GM21576 (cell line): ENCODE measurements around the gene GAN.

Source experiments
- ATAC-seq: cut with Tn5 transposase; IDR thresholded peaks from one replicate; pipeline ENCODE4 v1.9.1; 2021; ENCODE audit warnings: mild to moderate bottlenecking, moderate library complexity; ENCODE audit not compliant: unreplicated experiment

GAN gene

DNA sequence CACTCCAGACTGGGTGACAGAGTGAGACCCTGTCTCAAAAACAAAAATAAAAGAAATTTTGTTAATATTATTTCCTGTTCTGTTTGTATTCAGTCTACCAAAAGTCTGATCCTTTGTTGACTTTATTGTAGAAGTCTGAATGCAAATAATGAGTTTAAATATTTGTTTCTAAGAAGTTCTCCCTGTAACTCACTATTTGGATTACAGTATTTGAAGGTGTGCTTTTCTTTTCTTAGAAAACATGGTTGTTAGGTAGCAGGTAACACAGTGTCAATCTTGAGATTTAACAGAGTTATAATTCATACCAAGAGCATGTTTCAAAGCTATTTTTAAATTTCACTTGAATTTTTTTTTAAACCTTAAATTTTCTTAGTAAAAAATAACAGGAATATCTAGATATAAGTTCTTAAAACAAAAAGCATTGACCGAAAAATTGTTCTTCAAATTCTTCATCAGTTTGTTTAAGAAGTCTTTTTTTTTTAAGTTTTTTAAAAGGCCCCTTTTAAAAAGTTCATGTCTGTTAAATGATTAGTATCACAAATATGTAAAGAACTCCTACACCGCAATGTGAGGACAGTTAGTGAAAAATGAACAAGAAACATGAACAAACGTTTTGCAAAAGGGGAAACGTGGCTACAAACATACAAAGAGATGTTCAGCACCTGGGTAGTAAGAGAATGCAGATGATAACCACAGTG, 35.0 kb downstream of the GAN start:
- ATAC-seq = no peak

DNA sequence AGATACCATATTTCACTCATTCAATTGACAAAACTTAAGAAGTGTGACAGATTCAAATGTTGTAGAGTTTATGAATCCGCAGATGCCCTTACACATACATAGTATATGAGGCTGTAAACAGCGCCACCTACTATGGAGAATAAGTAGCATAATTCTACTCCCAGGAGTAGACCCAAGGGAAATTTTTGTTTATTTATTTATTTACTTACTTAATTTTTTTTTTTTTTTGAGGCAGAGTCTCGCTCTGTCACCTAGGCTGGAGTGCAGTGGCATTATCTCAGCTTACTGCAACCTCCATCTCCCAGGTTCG, 35.5 kb downstream of the GAN start:
- ATAC-seq = no peak

DNA sequence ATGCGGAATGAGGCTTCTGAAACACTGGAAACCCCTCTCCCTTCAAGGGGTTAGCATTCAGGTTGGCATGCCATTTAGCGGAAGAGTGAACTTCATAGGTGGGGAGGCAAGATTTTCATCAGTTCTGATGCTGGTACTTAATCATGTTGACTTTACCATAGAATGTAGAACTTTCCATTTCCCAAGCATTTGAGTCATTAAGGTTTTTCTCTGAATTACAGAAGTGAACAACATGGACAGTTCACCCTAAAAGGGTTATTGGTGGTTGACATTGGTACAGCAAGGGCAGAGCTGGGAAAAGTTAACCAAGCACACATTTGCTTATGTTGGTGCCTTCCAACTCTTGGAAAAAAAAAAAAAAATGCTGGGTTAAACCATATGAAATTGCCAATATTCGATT, 39.1 kb downstream of the GAN start:
- ATAC-seq = no peak

DNA sequence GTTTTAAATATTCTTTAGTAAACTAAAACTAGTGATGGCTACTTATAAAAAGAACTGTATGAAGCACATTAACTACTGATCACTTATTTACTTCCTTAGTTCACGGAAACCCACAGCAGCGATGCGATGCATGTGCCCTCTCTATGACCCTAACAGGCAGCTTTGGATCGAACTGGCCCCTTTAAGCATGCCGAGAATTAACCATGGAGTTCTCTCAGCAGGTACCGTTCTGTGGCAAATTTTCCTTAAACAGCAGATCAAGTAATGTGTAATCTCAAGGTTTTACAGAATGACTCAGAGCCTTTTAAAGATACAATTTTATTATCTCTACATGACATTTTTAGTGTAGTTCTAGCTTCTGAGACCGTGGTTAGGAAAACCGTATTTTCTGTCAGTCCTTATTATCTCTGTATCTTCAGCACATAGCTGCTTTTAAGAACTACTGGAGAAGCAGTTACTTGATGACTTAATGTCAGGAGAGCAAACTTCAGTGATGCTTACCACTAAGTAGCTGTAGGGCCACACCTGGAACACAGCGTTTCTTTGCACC, 43.0 kb downstream of the GAN start:
- no peak for ATAC-seq

DNA sequence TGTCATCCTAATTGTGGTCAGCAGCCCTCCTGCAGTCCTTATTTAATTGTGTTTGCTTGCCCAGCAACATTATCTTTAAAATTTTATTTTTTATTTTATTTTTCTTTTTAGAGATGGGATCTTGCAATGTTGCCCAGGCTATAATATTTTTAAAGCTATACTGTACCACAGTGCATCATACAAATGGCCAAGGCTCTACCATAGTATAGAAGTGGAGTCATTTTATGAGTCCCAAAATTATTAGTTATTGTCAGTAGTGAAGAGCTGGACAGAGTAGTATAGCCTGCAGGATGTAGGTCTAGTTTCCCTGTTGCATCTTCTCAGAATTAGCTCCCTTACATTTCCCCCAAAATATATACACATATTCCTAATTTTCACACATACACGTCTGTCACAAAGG, 44.1 kb downstream of the GAN start:
- ATAC-seq = no peak

DNA sequence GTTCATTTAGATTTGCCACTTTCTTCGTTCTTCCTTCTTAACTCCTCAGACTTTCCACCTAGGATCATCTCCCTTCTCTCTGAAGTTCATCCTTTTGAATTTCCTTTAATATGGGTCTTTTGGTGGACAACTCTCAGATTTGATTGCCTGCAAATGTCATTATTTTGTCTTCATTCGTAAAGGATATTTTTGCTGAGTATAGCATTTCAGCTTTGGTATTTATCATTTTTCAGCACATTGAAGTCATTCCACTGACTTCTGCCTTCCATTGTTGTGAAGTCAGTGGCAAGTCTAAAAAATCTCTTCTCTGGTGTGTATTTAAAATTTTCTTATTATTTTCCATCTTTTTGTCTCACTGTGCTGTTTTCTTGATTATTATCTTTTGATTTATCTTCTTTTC, 45.4 kb downstream of the GAN start:
- ATAC-seq = no peak

DNA sequence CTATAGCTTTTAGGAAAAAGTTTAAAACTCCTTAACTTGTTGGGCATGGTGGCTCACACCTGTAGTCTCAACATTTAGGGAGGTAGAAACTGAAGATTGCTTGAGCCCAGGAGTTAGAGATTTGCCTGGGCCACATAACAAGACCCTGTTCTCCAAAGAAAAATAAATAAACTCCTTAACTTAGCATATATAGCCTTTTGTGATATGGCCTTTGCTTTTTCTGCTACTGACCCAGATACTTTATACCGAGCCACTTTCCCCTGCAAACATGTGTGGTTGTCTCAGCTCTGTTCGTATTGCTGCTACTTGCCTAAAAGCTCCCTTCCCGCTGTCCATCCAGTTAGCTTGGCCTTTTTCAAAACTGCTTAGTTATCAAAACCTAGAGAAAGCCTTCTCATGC, 51.0 kb downstream of the GAN start:
- no peak for ATAC-seq

DNA sequence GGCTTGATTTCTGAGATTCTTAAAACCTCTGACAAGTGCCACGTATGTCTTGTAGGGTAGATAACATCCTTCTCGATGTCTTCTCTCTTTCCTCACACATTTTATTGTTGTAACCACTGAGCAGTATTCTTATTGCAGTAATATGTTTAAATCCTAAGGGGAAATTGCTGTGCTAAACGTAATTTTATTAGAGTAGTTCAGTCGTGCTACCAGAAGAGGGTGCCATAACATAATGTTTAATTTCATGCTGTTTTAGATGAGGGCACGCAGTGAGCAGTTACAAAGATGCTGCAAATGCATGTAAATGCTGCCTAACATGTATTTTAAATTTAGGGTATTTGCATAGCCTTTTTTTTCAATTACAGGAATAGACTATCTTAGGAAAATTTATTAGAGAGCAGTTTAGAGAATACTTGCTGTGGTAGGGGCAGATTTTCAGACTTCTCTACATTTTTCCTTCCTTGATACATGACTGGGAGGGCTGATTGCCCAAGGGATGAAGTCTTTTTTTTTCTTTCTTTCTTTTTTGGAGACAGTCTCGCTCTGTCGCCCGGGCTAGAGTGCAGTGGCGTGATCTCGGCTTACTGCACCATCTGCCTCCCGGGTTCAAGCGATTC, 51.7 kb downstream of the GAN start:
- no peak for ATAC-seq

DNA sequence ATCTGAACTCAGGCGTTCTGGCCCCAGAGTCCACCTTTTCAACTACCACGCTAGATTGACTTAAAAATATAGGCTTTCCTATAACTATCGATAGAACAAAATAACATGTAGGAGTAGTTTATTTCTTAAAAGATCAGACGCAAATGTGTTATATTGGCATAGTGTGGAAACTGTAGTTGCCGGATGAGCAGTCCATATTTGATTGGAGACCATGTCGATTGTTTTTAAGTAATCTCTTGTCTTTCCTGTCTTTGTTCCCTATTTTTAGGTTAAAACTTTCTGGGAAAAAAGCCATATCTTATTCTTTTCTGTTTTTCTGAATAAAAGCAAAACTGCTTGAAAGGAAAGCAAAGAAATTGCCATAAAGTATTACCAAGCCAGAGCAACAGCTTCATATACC, 53.1 kb downstream of the GAN start:
- no peak for ATAC-seq

DNA sequence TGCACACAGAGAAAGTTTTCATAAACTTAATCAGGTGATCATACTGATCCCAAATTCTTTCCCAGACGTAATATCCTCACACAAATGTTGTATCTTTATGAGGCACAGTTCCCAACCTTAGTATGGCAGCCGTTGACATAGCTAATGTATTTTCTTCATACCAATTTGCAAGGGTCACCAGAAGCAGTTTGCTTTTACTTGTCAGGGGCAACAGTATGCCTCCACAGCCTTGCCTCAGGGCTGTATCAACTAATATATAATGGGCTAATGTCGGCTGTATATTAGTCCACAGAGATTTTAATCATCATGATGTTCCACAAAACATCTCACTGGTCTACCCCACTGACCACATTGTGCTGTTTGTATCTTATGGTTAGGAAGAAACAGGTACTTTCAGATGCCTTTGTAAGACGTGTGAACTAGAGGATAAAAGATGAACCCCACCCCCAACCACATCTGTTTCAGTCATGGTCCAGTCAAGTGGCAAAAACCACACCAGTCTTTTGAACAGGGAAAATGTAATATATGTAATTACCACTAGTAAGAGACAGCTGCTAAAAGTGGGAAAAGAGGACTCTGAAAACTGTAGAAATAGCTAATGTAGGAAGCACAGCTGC, 55.2 kb downstream of the GAN start:
- no peak for ATAC-seq

DNA sequence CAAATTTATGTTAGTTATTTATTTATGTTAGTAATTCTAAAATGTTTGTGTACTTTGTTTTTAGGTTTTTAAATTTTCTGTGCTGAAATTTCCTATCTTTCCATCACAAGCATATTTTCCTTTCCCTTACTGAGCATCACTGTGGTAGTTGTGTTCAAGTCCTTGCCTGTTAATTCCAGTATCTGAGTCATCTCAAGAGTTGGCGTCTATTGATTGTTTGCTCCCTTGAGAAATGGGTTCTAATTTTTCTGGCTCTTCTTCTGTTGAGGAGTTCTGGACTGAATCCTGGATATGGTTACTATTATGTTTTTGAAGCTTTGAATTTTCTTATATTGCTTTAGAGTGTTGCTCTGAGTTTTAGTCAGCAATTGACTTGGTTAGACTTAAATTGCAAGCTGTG, 56.3 kb downstream of the GAN start:
- no peak for ATAC-seq

DNA sequence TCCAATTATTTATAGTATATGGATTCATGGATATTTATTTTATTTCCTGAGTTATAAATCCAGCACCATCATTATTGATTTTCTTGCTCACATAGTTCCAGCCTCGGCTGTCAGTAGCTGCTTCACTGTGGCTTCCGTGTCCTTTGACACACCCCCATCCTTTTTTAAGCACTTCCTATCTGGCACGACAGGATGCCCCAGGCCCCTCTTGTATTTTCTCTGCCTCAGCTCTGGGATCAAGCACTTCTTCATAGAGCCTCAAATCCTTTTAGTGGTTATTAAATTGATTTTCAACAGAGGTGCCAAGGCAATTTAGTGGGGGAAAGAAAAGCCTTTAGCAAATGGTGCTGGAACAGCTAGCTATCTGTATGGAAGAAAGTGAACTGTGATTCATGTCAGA, 59.8 kb downstream of the GAN start:
- ATAC-seq = no peak

DNA sequence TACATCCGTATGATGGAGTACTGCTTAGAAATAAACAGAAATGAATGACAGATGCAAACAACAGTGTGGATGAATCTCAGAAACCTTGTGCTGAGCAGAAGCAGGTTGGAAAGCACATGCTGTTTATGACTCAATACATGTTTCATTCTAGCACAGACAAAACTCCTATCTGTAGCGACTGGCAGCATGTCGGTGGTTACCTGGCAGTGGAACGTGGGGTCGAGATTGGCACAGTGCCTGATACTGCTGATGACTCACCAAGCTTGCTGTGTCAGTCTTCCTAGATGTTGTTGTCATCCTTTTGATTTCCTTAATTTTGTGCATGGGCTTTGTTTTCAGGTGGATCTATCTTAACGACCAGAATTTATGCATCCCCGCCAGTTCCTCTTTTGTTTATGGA, 62.1 kb downstream of the GAN start:
- no peak for ATAC-seq

DNA sequence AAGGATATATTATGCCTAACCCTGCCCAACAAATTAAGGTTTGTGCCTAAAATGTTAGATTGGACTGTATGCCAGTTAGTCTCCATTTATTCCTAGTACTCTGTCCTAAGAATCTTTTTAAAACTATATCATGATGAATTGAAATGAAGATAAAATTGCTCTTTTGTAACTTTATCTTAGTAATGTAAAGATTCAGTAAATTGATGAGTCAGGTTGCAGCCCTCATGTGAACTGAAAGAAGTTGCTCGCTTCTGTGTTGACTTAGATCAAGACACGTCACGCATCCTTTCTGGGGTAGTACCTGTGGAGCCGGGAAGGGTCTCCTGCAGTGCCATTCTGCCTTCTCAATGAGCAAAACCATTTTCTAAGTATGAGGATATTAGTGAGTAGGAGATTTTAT, 63.3 kb downstream of the GAN start:
- no peak for ATAC-seq

DNA sequence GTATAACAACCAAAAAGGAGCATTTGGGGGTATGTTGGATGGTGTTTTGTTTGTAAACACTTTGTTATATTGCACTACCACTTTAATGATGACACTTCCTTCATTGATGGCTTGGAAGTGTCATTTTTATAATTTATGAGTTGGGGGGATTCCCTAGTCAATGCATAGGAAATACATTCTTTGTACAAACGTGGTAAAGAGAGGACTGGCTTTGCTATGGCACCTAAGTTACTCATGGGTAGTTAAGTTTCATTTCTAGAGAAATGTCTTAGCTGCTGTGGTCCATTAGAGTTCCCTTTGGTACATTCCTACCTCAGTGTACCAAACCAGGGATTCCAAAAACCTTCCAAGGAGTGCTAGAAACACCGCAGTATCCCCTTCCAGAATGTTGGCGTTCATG, 66.2 kb downstream of the GAN start:
- no peak for ATAC-seq

DNA sequence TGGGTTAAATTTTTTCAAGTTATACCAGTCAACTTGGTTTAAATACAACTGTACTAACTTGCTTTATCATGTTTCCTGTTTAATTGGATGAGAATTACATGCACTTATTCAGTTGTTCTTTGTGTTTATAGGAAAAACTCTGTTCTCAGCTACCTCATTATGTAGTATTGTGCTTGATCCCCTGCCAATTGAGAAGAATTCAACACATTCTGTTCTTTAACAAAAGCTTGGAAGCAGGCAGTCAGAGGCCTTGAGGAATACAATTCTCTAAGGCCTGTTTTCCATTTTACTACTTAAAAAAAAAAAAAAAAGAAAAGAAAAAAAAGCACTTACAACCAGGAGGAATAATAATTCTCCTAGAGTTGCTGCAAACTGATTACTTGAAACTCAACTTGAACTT, 69.2 kb downstream of the GAN start:
- ATAC-seq = no peak

DNA sequence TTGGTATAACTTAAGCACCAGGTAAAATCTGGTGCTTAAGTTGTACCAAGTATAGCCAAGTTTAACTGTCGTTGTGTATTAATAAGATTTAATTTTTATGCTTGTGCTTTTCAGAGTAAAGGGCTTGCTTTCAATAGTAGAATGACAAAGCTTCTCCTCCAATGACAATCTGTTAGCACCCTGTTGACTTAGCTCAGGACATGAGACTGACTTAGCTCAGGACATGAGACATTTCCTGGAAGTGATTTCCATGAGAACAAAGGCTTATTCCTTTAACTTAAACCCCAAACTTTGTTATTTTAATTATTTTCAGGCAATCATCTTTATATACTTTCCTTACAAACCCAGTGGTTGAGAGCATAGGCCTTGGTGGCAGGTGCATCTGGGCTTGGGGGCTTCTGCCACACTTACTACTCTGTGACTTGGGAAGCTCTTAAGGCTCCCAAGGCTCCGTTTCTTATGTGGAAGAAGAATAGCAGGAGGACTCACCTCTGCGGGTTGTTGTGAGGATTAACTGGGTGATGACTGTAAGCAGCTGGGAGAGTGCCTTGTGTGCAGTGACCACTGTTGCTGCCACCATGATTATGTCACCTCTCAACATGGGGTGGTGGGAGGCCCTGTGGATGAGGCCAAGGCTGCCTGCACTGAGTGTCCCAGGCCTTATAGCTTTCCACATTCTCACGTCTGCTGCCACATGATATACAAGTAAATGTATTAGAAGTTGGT, 70.4 kb downstream of the GAN start:
- no peak for ATAC-seq

DNA sequence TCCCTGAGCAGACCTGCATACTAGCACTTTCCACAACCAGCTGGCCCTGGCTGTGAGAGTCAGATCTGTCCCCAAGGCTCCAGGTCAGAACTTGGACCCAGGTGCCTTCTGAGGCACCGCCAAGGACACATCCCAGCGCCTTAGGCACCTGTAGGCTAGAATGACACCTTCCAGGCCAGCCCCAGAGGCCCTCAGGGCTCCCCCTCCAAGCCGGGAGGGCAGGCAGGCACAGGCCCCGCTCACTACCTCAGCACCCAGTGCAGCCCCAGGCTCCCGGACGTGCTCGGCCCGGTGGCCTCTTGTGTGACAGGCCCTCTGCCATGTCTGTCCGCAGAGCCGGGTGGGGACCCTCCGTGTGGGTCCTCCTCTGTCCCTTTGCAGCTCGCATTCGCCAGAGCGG, 73.6 kb downstream of the GAN start:
- ATAC-seq = no peak

DNA sequence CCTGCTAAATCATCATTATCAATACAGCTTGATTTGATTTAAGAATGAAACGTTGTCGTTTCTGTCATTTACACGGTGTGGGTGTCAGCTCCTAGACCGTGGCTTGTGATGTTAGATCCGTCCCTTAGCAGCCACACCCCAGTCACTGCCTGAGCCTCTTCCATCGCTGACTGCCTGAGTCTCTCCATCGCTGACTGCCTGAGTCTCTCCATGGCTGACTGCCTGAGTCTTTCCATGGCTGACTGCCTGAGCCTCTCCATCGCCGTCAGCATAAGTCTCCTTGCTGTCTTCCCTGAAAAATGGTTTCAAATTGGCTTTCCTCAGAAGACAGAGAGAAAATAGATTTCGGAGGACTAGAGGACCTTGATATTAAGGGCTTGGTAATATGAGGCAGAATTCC, 76.1 kb downstream of the GAN start:
- ATAC-seq = no peak

DNA sequence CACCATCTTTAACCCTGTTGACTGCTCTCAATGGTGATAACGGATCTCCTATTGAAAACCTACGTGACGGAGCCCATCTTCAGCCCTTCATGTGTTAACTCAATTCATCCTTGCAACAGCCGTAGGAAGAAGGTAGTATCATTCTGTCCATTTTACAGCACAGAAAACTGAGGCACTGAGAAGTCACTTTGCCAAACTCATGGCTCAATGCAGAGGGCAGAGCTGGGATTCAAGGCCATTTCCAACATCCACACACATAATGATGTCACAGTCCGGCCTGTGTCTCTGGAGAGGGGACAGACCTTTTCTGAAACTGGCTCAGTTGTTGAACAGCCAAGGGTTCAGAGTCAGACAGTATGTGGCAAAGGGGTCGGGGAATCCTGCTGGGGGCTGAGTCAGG, 77.2 kb downstream of the GAN start:
- no peak for ATAC-seq

DNA sequence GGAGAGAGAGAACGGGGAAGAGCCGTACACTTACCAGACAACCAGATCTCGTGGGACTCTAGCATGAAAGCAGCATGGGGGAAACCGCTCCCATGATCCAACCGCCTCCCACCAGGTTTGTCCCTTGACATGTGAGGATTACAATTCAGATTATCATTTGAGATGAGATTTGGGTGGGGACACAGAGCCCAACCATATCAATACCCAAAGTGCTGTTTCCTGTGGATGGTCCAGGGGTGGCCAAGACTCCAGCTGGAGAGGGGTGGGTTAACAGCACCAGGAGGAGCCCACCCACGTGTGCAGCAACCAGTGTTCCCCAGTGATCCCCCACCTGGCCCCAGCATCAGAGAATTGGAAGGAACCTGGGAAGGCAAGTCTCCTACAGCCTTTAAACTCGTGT, 79.7 kb downstream of the GAN start:
- no peak for ATAC-seq
